Epithelial cell of esophagus (primary cell): ENCODE measurements around the gene CCL7.

Experiments
- DNase-seq: peaks from one replicate; pipeline ENCODE4 v3.0.0; 2010; ENCODE audit warnings: low read depth
- H3K4me3 ChIP-seq: 2 replicates; pipeline ENCODE4 v1.5.1; 2011; ENCODE audit warnings: mild to moderate bottlenecking, low read length, control low read depth
- TF ChIP-seq, protein P1 (sequence below): IDR thresholded peaks from 2 replicates; pipeline ENCODE4 v1.5.1; 2011; ENCODE audit warnings: low read depth, mild to moderate bottlenecking, low read length, control low read depth, inconsistent platforms; ENCODE audit not compliant: insufficient read depth; ENCODE audit errors: missing control alignments

Gene CCL7

GRCh38 chr17:34253139-34253525 is 16.9 kb upstream of the CCL7 start:
- no peak overlapping the region for H3K4me3 ChIP-seq
- TF ChIP-seq, protein P1, sequence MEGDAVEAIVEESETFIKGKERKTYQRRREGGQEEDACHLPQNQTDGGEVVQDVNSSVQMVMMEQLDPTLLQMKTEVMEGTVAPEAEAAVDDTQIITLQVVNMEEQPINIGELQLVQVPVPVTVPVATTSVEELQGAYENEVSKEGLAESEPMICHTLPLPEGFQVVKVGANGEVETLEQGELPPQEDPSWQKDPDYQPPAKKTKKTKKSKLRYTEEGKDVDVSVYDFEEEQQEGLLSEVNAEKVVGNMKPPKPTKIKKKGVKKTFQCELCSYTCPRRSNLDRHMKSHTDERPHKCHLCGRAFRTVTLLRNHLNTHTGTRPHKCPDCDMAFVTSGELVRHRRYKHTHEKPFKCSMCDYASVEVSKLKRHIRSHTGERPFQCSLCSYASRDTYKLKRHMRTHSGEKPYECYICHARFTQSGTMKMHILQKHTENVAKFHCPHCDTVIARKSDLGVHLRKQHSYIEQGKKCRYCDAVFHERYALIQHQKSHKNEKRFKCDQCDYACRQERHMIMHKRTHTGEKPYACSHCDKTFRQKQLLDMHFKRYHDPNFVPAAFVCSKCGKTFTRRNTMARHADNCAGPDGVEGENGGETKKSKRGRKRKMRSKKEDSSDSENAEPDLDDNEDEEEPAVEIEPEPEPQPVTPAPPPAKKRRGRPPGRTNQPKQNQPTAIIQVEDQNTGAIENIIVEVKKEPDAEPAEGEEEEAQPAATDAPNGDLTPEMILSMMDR = no peak
- DNase-seq = no peak

DNA sequence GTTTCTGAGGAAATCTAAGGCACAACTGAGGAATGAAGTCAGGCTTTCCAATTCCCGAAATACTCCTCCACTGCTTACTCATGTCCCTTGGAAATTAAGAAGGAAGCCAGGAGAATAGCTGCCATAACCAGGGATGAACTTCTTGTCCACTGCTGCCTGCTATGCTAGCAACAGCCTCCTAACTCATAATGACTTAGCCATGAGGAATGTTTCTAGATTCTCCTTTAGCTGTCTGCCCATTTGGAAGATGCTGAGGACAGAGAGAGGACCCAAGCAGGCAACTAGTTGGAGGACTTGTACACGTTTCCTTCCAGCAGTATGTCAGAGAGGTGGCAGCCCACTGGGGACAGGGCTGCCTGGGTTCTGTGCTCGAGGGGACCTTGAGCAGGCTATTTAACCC is 15.9 kb upstream of the CCL7 start:
- TF ChIP-seq, protein P1 = no peak
- no peak overlapping the region for H3K4me3 ChIP-seq
- no peak for DNase-seq

DNA sequence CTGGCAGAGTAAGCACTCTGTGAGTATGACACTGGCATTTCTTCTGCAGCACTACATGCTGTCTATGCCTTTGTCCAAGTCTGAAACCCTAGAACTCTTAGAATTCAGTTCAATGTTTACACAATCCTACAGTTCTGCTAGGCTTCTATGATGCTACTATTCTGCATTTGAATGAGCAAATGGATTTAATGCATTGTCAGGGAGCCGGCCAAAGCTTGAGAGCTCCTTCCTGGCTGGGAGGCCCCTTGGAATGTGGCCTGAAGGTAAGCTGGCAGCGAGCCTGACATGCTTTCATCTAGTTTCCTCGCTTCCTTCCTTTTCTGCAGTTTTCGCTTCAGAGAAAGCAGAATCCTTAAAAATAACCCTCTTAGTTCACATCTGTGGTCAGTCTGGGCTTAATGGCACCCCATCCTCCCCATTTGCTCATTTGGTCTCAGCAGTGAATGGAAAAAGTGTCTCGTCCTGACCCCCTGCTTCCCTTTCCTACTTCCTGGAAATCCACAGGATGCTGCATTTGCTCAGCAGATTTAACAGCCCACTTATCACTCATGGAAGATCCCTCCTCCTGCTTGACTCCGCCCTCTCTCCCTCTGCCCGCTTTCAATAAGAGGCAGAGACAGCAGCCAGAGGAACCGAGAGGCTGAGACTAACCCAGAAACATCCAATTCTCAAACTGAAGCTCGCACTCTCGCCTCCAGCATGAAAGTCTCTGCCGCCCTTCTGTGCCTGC is 15.2 kb upstream of the CCL7 start, which contains the start of gene CCL2:
CCL2 (plus strand) TSS at position 635 of the 730 bp plus-strand sequence; CDS start at position 700, 65 bp downstream.
- peak; percentile 32 for DNase-seq
- TF ChIP-seq, protein P1 = no peak
- H3K4me3 ChIP-seq = no peak within 1 kb of the TSS

GRCh38 chr17:34255381-34255732 is 14.7 kb upstream of the CCL7 start:
- TF ChIP-seq, protein P1 = no peak
- H3K4me3 ChIP-seq = no peak overlapping the region

GRCh38 chr17:34255841-34256240 is 14.2 kb upstream of the CCL7 start:
- no peak for DNase-seq
- TF ChIP-seq, protein P1 = no peak
- no peak overlapping the region for H3K4me3 ChIP-seq

More at GRCh38 chr17:34255381-34255732, 14.7 kb upstream of the CCL7 start:
- DNase-seq = no peak

GRCh38 chr17:34257299-34257985 is 12.6 kb upstream of the CCL7 start:
- TF ChIP-seq, protein P1 = no peak
- no peak for DNase-seq
- H3K4me3 ChIP-seq = no peak overlapping the region
